ENCODE results near the gene EMC10.
A peak's percentile ranks its signal among the peaks of the same experiment; 100 is the strongest.
"Not testable (repeated sequence)": the region's sequence is repeated elsewhere in the genome, so short reads cannot be mapped to it uniquely, and the experiment has no call there.

Gene EMC10

DNA sequence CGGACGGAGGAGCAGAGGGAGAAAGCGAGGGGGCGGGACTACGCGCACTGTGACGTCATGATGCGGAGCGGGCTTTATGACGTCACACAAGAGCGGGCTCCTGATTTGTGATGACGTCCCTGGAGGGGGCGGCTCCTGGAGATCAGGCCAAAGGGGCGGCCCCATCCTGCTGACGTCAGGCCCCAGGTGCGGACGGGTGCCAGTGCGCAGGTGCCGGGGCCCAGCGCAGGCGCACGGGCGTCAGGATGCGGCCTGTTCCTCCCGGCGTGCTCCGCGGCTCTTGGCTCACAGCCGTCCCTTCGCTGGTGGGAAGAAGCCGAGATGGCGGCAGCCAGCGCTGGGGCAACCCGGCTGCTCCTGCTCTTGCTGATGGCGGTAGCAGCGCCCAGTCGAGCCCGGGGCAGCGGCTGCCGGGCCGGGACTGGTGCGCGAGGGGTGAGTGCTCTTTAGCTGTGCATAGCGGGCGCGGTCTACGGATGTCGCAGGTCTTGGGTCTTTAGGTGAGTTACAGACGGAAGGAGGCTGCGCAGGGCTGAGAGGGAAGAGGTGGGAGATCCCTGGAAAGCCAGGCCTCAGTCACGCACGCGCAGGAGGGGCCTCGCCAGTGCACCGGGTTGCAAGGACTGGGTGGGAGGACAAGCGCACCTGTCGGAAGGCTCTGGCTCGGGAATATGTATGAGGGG lies at the start of gene EMC10, which contains the start of gene GARIN5A:
EMC10 (plus strand) TSS at position 284 of the 683 bp plus-strand sequence; CDS start at position 322, 38 bp downstream.
GARIN5A (minus strand) TSS at position 625 of the 683 bp plus-strand sequence; CDS start at position 165, 460 bp downstream.
- peak; percentile 70 for DNase-seq (ENCODE audit: low read depth, low spot score)

DNA sequence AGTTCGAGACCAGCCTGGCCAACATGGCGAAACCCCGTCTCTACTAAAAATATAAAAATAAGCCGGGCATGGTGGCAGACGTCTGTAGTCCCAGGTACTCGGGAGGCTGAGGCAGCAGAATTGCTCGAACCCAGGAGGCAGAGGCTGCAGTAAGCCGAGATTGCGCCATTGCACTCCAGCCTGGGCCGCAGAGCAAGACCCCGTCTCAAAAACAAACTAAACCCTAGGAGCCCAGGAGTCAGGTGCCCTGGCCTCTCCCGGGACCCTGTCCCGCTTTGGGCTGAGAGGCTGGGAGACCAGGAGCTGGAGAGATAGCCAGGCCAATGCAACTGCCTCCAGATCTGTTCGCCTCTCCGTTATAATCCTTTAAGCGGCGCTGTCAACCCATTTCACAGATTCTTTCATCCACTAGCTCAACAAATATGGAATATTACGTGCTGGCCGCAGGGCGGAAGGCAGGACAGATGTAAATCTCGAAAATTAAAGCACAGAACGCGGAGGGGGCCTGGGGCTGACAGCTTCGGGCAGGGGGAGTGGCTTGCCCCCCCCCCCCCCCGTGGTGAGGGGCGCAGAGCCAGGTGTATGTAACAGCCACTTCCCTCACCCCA lies 48.9 kb upstream of the EMC10 start:
- no peak for DNase-seq (ENCODE audit: low read depth, low spot score)

DNA sequence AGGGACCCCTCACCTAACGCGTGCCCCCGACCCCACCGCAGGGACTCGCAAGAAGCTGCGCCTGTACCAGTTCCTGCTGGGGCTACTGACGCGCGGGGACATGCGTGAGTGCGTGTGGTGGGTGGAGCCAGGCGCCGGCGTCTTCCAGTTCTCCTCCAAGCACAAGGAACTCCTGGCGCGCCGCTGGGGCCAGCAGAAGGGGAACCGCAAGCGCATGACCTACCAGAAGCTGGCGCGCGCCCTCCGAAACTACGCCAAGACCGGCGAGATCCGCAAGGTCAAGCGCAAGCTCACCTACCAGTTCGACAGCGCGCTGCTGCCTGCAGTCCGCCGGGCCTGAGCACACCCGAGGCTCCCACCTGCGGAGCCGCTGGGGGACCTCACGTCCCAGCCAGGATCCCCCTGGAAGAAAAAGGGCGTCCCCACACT lies 48.3 kb upstream of the EMC10 start:
- DNase-seq (ENCODE audit: low read depth, low spot score), result peak; percentile 39

DNA sequence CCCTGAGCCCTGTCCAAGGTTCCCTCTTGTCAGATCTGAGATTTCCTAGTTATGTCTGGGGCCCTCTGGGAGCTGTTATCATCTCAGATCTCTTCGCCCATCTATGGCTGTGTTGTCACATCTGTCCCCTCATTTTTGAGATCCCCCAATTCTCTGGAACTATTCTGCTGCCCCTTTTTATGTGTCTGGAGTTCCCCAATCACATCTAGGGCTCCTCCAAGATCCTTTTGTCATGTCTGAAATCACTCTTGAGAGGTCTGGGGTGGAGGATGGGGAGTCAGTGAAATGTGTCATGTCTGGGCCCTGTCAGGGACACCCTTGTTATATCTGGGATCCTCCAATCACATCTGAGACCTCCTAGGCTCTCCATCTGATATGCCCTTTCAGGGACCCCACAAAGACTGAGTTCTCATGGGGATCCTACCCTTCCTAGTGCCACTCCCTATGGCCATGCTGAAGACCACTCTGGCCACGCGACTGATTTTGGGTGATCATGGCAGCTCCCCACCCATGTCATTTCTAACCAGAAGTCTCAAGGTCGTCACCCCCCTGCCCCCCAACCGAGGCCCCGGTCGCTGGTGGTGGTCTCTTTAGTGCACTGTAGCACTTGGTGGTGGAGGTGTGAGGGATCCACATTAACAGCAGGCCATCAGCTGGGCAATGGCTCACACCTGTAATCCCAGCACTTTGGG lies 47.4 kb upstream of the EMC10 start:
- no peak for DNase-seq (ENCODE audit: low read depth, low spot score)

DNA sequence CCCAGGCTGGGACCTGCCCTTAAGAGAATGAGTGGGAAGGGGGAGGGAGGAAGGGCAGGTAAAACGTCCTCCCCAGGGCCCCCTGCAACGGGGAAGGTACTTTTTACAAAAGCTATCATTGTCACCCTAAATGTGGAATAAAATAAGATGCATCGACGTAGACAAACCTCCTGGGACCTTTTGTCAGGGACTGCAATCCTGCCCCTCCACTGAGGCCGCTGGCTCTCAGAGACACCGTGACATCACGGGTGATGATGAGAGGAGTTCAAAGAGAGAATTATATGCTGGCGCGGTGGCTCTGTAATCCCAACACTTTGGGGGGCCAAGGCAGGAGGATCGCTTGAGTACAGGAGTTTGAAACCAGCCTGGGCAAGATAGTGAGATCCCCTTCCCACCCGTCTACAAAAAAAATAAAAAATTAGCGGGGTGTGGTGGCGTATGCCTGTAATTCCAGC lies 45.4 kb upstream of the EMC10 start:
- DNase-seq (ENCODE audit: low read depth, low spot score), result no peak

DNA sequence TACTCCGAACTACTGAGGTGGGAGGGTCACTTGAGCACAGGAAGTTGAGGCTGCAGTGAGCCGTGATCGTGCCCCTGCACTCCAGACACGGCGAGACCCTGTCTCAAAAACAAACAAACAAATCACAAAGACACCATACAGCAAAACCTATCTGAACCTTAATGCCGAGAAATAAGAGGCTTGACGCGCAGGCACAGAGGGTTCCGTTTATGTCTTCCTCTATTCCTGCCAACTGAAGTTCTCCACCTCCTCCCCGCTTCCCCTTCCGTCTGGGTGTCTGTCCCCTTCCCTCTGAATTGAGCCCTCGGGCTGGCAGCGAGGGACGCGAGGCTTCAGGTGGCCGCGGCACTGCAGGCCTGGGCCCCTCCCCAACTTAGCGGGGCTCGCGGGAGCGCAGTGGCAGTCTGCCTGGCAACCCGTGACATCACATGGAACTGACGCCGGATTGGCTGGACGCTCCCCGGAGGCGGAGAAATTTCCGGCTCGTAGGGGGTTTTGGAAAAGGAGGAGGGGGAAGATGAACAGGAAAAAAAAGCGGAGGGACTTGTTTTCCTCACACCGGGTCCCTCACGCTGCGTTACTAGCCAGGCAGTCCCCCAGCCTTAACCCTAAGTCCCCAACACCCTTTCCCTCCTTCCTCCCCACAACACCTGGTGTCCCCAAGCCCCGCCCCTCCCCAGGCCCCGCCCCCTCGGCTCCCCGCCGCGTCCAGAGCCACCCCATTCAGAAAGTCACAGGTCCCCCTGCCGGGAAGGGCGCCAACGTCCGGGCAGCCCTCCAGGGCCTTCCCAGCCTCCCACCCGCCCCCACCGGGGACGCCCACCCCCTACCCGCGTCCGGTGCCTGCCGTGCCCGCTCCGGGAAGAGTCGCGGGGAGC lies 44.7 kb upstream of the EMC10 start:
- peak; percentile 43 for DNase-seq (ENCODE audit: low read depth, low spot score)

DNA sequence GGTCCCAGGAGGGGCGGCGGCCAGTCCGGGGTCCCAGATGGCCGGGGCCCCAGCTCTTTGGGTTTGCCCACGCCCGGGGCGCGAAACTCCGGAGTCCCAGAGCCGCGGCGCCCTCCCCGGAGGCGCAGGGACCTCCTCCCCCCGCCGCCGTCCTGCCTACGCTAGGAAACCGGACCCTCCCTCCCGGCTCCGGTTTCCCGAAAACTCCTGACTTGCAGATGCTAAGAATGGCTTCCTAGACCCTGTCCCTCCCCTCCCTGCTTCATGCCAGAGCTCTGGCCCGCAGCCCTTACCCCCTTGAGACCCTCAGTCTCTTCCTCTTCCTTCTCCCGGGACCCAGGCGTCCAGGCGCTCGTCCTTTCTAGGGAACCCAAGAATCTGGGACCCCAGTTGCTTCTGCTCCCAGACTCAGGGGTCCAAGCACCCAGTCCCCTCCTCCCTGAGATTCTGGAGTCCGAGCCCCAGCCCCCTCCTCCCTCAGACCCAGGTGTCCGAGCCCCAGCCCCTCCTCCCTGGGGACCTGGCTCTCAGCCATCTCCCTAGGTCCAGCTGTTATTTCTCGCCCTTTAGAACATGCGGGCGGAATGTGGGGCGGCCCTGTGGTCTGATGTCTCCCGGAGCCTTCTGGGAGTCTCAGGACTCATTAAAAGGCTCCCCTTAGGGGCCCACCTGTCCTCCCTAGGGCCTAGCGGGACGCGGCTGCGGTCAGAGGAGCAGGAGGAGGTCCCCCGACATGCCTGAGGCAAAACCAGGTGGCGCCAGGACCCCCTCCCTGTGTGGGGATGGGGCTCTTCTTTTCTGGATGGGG lies 43.9 kb upstream of the EMC10 start, which contains the start of gene MYBPC2:
MYBPC2 (plus strand) TSS at position 672 of the 808 bp plus-strand sequence; CDS start at position 734, 62 bp downstream.
- no peak for DNase-seq (ENCODE audit: low read depth, low spot score)

DNA sequence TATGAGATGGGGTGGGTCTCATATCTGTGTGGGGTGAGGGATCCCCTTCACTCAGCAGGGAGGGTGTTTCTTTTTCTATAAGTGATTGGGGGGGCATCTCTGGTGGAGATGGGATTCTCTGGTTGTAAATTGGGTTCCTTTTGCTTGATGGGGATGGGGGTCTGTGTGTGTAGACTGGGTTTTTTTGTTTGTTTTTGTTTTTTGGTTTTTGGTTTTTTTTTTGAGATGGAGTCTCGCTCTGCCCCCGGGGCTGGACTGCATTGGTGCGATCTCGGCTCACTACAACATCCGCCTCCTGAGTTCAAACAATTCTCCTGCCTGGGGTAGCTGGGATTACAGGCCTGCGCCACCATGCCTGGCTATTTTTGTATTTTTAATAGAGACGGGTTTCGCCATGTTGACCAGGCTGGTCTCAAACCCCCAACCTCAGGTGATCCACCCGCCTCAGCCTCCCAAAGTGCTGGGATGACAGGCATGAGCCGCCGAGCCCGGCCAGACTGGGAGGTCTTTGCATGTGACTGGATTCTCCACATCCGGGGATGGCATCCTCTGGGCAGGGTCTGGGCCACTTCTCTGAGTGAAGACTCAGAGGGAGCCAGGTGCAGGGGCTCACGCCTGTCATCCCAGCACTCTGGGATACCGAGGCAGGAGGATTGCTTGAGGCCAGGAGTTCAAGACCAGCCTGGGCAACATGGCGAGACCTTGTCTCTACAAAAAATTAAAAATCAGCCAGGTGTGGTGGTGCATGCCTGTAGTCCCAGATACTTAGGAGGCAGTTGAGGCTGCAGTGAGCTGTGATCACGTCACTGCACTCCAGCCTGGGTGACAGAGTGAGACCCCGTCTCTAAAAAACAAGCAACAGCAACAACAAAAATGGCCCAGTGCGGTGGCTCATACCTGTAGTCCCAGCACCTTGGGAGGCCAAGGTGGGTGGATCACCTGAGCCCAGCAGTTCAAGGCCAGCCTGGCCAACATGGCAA lies 42.8 kb upstream of the EMC10 start:
- no peak for DNase-seq (ENCODE audit: low read depth, low spot score)

DNA sequence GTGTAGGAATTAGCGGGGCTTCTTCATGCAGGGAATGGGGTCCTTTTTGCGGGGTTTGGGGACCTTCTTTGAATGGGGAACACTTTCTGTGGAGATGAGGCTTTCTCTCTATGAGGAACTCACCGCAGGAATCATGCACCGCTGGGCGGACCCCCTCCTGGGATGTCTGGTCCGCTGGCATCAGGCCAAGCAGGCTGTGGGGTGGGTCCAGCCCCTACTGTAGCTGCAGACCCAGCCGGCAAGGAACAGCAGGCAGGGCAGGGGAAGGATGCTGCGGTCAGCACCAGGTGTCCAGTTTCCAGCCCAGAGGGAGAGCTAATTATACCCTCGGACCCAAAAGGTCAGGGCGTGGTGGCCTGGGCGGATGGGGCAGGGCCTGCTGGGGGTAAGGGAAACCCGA lies 41.8 kb upstream of the EMC10 start:
- DNase-seq (ENCODE audit: low read depth, low spot score), result no peak

DNA sequence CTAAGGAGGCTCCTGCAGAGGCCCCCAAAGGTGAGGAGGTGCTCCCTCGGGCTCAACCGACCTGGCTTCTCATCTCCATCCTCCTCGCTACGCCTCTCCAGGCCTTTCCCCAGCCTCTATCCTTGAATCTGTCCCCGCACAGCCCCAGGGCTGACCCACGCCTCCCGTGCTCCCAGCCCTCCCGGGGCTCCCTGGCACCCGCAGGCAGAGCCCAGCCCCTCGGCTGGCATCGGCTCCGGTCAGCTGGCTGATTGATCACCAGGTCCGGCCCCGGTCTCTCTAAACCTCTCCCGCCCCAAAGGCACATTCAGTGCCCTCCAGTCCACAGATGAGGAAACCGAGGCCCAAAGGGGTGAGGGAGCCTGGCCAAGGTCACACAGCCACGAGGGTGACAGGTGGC lies 41.1 kb upstream of the EMC10 start:
- DNase-seq (ENCODE audit: low read depth, low spot score), result no peak

DNA sequence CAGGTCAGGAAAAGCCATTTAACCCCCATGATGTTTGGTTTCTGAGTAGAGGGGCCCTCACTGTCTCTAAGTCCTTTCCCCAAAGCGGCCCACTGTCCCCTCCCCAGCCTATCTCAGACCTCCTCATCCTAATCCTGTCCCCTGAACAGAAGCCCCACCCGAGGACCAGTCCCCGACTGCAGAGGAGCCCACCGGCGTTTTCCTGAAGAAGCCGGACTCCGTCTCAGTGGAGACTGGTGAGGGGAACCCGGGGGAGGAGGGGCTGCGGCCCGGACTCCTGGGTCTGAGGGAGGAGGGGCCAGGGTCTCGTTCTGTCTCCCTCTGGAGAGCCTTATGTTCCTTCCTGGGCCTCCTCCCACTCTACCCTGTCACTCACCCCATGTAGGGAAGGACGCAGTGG lies 40.7 kb upstream of the EMC10 start:
- no peak for DNase-seq (ENCODE audit: low read depth, low spot score)

DNA sequence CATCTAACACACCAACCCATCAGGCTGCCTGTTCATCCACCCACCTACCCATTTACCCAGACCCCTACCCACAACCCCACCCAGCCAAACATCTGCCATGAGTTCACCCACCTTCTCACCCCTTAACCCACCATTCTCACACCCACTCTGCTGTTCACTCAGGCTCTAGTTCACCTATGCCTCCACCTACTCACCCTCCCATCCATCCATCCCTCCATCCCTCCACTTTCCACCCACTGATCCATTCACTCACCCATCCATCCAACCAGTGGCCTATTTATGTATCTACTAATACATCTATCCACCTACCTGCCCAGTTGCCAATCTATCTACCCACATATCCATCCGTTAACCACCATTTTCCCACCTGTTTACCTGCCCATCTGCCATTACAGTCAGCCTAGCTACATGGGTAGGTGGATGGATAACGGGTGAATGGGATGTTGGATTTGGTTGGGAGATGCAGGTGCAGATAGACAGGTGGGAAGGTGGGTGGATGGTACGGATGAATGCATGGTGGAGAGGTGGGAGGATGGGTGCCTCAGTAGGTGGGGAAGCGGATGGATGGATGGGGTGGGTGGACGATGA lies 38.4 kb upstream of the EMC10 start:
- no peak for DNase-seq (ENCODE audit: low read depth, low spot score)

DNA sequence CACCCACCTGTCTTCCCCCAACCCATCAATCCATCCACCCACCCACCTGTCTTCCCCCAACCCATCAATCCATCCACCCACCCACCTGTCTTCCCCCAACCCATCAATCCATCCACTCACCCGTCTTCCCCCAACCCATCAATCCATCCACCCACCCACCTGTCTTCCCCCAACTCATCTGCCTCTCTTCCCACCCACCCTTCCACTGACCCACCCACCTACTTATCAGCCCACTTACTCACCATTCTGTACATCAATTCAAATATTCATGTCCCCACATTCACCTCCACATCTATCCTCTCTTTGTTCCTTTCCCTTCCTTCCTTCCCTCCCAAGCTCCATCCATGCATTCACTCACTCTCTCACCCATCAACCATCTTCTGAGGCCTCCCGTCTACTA lies 37.2 kb upstream of the EMC10 start:
- not testable (repeated sequence) for DNase-seq (ENCODE audit: low read depth, low spot score)

DNA sequence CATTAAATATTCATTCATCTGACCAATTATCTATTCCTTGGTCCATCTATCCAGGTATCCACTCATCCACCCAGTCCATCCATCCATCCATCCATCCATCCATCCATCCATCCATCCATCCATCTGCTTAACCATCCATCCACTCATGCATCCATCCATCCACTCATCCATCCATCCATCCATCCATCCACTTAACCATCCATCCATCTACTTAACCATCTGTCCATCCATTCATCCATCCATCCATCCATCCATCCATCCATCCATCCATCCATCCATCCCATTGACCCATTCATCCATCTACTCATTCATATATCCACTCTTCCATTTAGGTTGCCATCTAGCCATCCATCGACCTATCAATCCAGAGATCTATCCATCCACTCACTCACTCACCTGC lies 32.2 kb upstream of the EMC10 start:
- DNase-seq (ENCODE audit: low read depth, low spot score), result no peak

DNA sequence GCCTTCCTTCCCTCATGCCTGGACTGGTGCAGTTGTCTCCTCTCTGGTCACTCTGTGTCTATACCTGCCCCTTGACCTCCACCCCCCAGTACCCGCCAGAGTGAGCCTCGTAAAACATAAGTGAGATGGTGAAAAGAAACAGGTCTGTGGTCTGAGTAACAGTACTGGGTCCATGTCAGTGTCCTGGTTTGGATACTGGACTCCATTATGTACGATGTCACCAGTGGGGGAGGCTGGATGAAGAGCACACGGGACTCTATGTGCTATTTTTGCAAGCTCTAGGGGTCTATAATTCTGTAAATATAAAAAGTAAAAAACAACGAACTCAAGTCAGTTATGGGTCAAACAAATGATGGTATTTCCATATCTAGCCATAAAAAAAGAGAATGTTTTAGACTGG lies 29.3 kb upstream of the EMC10 start:
- no peak for DNase-seq (ENCODE audit: low read depth, low spot score)

DNA sequence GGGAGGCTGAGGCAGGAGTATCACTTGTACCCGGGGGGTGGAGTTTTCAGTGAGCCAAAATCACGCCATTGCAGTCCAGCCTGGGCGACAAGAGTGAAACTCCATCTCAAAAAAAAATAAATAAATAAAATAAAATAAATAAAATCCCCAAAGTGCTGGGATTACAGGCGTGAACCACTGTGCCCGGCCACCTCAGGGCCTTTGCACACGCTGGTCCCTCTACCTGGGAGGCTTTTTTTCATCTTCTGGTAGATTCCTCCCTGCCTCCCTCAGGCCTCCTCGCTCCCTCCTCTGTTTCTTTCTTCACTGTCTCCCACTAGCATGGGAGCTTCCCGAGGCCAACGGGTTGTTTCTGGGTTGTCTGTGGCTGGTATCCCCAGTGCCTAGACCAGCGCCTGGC lies 28.6 kb upstream of the EMC10 start:
- DNase-seq (ENCODE audit: low read depth, low spot score), result no peak

DNA sequence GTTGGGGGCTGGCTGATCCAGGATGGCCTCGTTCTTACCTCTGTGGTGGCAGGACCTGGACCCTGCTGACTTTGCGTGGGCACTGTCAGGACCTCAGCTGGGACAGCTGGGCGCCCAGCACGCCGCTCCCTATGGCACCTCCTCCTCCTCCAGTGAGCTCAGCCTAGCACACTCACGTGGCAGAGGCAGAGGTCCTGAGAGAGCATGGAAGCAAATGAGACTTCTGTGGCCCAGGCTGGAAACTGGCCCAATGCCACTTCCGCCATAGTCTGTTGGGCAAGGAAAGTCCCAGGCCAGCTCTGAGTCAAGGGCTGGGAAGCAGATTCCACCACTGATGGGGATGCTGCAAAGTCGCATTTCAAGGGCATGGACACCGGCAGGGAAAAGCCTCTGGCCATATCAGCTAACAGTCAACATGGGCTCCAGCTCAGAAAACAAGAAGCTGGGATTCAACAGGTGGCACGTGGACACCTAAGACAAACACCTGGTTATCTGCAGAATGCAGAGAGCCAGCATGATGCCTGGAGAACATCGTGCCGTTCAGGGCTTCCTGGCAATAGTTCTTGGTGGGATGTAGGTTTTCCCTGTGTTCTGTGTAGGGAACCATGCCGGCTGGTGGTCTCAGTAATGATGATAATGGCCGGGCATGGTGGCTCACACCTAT lies 26.9 kb upstream of the EMC10 start:
- no peak for DNase-seq (ENCODE audit: low read depth, low spot score)

DNA sequence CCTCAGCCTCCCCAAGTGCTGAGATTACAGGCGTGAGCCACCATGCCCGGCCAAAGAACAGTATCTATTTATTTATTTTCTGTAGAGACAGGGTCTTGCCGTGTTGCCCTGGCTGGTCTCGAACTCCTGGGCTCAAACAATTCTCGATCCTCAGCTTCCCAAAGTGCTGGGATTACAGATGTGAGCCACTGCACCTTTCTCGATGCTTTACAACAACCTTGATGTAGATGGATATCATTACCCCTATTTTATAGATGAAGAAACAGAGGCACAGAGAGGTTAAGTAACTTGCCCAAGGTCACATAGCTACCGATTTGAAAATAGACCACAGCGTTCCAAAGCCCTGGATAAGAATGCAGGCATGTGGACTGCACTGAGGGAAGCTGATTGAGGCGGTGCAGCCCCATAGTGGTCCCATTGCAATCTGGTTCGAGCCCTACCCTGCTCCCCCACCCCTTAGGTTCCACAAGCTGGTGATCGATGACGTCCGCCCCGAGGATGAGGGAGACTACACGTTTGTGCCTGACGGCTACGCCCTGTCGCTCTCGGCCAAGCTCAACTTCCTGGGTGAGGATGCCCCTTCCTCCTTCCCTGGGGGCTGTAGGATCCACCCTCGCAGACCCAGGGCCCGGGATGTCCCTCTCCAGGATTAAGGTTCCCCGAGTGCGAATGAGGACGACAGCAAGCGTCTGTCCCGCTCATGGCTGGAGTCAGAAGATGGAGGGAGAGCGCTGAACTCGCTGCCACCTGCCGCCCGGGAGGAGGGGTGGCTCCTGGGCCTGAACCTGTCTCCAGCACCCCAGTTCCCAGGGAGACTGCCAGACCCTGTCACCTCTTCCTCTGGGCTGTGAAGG lies 25.7 kb upstream of the EMC10 start:
- no peak for DNase-seq (ENCODE audit: low read depth, low spot score)

Measured in smooth muscle cell of the brain vasculature (primary cell).